Right lobe of liver (tissue), 4 donors: ENCODE data around the gene MMD2.

Experiments
- CTCF ChIP-seq, 4 donors: fragments of 200-600 bp in 3 of 4; fragments of 450-650 bp in 1 of 4; IDR thresholded peaks; one replicate each; pipeline versions ENCODE4 v1.5.1 to v1.8.0; 2016 to 2022; ENCODE audit warnings: antibody characterized with exemption in 4 of 4, mild to moderate bottlenecking in 2 of 4
- POLR2A ChIP-seq: fragments of 450-650 bp; IDR thresholded peaks from one replicate; pipeline ENCODE4 v1.6.1; 2017; ENCODE audit warnings: antibody characterized with exemption, mild to moderate bottlenecking
- donor health status: DM: no; HTN: no; CAD: no.
- donor health status: DM: no; HTN: no; CAD: no.
- donor health status: DM: no; HTN: yes; CAD: no.

- no peak for TF ChIP-seq CTCF (IDR thresholded peaks at IDR 0.05)
- no peak for TF ChIP-seq POLR2A
These were observed 10.6 kb downstream of the MMD2 start for GRCh38 chr7:4948402-4948801.
